HG03097 (cell line): ENCODE data around the gene SLC11A1.

Experiments used
- ATAC-seq: cut with Tn5 transposase; IDR thresholded peaks from one replicate; pipeline ENCODE4 v1.9.1; 2021; ENCODE audit not compliant: unreplicated experiment, low FRiP score

SLC11A1 gene

DNA sequence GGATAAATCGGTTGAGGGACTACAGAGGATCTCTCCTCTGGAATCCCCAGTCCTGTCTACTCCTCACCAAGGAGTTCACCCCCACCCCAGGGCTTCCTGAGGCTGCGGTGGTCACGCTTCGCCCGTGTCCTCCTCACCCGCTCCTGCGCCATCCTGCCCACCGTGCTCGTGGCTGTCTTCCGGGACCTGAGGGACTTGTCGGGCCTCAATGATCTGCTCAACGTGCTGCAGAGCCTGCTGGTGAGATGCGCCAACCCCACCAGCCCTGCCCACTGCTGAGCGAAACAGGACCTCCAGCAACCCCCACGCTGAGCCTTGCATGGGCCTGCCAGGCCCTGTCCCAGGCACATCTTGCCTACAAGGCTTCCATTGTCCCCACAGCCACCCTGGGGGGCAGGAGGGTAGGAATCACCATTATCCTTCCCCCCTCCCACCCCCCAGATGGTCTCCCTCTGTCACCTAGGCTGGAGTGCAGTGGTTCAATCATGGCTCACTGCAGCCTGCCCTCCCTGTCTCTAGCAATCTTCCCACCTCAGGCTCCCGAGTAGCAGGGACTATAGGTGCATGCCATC, 10.9 kb downstream of the SLC11A1 start:
- no peak for ATAC-seq

DNA sequence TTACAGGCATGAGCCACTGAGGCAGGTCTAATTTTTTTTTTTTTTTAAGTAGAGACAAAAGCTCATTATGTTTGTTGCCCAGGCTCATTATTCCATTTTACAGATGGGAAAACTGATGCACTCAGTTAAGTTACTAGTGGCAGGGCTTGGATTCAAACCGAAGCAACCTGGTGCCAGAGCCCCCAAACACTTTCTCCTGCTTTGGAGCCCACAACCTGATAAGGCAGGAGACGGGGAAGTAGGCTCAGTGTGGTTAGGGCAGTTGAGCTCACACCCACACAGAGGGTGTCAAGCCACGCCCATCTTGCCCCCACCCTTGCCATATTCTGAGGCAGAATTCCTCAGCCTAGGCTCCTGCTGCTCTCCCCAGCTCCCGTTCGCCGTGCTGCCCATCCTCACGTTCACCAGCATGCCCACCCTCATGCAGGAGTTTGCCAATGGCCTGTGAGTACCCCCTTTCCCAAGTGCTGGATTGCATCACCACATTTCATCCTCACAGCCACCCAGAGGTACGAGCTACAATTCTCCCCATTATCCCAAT, 11.7 kb downstream of the SLC11A1 start:
- no peak for ATAC-seq

- ATAC-seq, result no peak
Measured at GRCh38 chr2:218394298-218395089, 12.4 kb downstream of the SLC11A1 start.

GRCh38 chr2:218395090-218395444, 13.0 kb downstream of the SLC11A1 start:
- ATAC-seq, result no peak

- no peak for ATAC-seq
Measured at GRCh38 chr2:218395456-218395825, 13.4 kb downstream of the SLC11A1 start.

DNA sequence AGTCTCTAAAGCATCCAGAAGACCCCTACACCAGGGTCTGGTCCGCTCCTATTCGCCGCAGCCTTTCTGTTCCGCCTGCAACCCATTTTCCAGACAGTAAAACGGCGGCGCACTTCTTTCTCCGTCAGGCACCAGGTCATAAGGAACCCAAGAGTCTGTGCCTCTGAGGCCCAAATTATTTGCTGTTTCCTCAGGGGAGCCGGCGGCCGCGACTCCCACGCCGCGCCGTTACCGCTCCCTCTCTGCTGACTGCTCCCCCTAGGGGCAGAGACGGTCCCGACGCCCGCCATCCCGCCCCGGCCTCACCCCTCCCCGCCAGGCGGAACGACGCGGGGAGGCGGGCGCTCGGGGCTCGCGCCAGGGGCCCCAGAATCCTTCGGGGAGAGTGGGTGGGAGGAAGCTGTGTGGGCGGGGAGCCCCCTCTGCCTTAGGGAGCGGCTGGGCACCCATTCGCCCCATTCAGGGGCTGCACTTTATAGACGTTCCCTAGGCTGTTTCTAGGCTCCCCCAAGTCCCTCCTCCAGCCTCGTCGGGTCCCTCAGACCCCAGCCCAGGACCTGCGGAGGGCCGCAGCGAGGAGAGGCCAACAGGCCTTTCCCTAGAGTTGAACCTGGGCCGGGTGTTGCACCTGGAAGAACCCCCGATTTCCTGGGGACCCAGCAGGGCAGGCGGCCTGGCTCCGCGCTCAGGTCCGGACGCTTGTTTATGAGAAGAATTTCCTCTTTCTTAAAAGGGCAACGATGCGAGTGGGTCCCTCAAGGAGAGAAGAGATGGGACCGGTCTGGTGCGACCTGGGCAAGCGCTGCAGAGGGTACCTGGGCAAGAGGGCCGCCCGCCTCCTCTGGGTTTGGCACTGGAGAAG, 14.0 kb downstream of the SLC11A1 start:
- ATAC-seq, result peak; percentile 45

DNA sequence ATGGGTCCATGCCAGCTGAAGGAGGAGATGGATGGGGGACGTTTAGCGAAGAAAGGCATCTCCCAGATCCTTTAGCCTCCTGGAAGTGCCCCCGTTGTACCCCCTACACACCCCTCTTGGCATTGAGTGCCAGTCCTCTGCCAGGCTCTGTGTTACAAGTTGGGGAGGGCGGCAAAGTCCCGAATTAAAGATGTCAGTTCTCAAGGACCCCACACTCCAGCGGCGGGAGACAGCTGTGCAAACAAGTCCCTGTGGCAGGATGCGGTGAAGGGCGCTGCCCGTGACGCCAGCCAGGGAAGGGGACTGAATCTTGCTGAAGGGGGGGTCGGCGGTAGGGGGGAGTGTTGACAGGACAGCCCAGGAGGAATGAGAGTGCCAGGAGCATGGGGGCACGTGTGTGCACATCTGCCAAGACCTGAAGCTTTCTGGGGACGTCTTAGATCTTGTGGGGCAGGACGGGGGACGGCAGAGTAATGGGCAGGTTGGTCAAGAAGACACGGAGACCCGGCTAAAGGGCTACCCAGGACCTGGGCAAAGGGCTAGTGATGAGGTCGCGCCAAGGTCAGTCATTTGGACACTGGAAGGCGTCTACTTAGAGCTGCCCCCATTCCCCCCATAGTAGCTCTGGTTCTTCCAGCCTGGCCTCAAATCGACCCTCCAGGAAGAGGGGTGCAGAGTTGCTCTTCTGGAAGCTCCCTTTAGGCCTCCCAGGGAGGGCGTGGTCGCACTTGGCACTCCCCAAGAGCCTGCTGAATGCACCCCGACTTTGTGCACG, 14.8 kb downstream of the SLC11A1 start:
- no peak for ATAC-seq

DNA sequence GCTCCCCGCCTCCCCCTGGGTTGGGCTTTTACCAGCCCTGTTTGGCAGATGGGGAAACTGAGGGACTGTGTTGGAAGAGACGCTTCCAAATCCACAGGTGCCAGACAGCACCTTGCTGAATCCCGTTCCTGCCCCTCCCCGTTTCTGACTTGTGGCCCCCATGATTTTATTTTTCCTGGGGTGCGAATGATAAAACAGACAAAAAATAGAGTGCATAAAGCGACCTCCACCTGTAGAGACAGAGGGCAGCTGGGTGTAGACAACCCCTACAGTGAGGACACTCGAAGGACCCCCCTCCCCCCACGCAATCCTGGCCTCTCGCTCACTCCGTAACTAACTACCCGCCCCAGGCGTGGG, 15.4 kb downstream of the SLC11A1 start:
- no peak for ATAC-seq

- no peak for ATAC-seq
Measured at GRCh38 chr2:218397820-218398436, 15.9 kb downstream of the SLC11A1 start.

DNA sequence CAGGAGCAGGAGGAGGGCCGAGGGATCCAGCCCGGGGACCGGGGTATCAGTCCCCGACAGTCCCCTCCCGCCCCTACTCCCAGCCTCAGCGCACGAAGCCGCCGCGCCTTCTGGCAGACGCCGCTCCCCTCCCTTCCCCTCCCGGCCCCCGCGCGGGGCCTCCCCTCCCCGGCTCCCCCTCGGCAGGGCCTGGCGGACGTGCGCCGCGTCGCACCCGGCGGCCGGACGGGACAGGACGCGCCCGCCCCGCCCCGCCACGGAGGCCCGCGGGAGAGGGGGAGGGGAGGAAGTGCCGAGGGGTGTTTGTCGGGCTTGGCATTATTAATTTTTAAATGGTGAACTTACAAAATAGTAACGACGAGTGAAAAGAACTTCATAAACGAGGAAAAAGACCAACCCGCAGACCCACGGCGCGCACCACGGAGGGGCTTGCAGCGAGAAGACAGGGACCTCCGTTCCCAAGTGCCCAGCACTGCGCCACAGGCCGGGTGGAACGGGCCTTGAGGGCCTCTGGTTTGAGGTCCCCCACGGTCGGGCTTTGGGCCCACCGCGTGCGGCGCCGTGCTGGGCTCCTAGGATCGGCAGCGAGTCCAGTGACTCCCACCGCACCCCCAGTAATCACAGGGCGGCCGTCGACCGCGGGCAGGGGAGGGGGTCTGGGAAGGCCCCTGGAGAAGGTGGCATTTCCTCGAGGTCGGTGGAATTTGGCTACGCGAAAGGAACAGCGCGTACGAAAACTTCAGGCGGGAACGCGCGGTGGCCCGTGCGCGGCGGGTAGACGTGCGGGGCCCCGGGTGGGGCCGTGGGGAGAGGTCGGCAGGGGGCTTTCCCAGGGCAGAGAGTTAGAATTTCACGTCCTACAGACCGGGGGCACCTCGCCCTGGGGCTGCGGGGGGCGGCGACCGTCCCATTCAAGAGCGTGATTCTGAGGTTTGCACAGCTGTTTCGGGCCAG, 16.6 kb downstream of the SLC11A1 start:
- ATAC-seq, result no peak

DNA sequence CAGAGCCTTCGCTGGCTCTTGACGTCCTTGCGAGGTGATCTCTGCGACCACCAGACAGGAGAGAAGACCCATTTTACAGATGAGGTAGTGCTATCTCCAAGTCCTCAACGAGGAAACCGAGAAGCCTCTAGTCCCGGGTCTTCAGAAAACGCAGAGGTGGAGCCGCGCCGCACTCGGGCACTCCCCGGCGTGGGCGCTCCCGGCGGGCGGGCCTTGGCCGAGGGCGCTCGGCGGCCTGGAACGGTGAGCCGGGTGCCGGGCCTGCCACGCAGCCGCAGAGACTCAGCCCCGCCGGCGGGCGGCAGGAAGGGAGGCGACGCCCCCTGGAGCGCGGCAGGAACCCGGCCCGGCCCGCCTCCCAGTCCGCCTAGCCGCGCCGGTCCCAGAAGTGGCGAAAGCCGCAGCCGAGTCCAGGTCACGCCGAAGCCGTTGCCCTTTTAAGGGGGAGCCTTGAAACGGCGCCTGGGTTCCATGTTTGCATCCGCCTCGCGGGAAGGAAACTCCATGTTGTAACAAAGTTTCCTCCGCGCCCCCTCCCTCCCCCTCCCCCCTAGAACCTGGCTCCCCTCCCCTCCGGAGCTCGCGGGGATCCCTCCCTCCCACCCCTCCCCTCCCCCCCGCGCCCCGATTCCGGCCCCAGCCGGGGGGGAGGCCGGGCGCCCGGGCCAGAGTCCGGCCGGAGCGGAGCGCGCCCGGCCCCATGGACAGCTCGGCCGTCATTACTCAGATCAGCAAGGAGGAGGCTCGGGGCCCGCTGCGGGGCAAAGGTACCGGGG, 17.5 kb downstream of the SLC11A1 start, which contains the start of gene CTDSP1:
TSS of gene CTDSP1 (plus strand) at position 478 of the 776 bp plus-strand sequence. CDS start at position 701, 223 bp downstream.
- peak; percentile 35 for ATAC-seq

DNA sequence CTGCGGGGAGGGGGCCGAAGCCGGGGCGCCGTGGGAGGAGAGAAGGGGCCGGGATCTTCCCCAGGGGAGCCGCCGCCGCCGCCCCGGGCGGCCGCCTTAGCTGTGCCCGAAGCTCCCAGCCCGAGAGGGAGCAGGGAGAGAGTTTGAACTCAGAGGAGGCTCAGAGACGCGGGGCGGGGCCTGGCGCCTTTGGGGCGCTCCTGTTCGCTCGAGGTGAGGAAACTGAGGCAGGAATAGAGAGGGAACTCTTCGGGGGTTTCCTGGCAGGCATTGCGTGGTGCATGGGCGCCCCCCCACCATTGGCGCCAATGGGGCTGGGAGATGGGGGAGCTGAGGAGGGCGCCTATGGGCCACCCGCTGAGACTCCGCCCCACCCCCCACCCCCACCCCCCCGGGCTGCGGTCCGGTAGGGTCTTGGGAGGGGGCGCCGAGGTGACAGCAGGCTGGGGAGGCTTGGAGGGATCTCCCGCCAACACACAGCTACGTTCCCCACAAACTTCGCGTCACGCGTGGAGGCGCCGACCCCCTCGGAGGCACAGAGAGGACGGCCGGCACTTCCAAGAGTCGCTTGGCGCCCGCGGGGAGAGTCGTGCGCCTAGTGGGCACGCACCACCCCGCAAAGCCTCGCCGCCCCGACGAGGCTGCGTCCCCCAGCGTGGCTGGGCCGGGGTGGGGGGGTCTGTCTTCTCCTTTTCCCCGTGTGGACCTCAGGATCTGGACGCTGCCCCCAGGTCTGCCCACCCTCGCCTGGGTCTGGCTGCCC, 18.3 kb downstream of the SLC11A1 start:
- ATAC-seq, result no peak

DNA sequence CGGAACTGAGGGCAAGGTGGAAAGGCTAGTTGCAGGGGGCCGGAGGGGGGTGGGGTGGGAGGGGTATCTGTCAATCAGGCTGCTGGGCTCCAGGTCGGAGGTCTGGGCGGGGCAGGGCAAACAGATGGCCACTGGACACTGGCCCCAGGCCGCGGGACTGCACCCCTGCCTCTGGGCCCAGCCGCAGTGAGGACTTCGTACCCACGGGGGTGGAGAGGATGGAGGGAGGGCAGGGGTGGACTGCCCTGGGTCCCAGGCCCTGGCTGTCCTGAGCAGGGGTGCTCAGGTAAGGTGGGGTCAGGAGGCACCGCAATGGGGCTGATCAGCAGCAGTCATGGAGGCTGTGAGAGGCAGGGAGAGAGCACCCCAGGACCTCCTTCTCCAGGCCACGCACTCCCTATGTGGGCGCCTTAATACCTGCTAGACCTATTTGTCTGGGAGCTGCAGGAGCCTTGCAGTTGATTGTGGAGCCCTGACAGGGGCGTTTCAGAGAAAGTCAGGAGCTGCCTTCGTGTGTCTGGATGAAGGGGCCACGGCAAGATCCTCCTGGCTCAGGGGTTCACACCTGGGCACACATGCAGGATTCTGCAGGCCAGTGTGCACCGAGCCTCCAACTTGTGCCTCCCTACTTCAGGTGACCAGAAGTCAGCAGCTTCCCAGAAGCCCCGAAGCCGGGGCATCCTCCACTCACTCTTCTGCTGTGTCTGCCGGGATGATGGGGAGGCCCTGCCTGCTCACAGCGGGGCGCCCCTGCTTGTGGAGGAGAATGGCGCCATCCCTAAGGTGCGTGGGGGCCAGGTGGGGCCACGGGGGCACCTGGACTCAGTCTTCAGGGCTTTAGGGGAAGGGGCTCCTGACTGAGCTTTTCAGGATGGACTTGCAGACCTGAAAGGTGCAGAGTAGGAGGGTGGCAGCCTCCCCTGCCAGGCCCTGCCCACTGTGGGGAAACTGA, 19.1 kb downstream of the SLC11A1 start:
- no peak for ATAC-seq

GRCh38 chr2:218401890-218402289, 19.8 kb downstream of the SLC11A1 start:
- no peak for ATAC-seq

DNA sequence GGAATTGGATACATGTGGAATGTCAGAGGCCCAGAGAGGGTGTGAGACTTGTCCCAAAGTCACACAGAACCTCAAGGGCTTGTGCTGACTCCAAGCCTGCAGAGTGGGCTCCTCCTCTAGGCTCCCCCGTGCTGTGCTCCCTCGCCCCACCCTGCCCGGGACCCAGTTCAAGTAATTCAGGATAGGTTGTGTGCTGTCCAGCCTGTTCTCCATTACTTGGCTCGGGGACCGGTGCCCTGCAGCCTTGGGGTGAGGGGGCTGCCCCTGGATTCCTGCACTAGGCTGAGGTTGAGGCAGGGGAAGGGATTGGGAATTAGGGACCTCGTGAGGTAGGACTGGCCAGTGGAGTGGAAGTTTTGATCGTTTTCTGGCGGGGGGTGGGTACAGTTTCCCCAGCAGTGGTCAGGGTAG, 20.4 kb downstream of the SLC11A1 start:
- no peak for ATAC-seq

DNA sequence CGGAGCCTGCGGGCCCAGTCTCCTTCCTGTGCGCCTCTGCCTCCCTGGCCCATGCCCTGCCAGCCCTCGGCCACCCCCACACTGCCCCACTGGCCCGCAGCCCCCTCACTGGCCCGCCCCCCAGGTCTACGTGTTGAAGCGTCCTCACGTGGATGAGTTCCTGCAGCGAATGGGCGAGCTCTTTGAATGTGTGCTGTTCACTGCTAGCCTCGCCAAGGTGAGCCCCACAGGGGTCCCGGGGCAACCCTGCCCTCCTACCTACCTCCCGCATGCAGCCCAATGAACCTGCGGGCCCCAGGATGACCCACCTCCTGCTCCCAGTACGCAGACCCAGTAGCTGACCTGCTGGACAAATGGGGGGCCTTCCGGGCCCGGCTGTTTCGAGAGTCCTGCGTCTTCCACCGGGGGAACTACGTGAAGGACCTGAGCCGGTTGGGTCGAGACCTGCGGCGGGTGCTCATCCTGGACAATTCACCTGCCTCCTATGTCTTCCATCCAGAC, 20.9 kb downstream of the SLC11A1 start:
- ATAC-seq, result no peak
